Activated CD4-positive, alpha-beta T cell treated with anti-CD3 and anti-CD28 coated beads for 36 hours (primary cell): Measurements from ENCODE around the gene C20orf204. TPM values are rescaled to one million over a fixed set of nuclear protein-coding genes. Genes with fewer than 3 reads are reported as not detected.
A peak's percentile ranks its signal among the peaks of the same experiment; 100 is the strongest.

Source experiments
- ATAC-seq: fragments of 200-7000 bp; cut with Tn5 transposase; one replicate; pipeline ENCODE4 v1.10.0; 2021; ENCODE audit warnings: mild to moderate bottlenecking, moderate library complexity
- CTCF ChIA-PET: fragments of 350-600 bp; sonication (Branson Sonifier 250); formaldehyde crosslinking; loops from one replicate; lab custom pipeline; 2021; ENCODE audit warnings: antibody characterized with exemption; lab: Charles Lee
- POLR2A ChIA-PET: fragments of 350-600 bp; sonication (Branson Sonifier 250); formaldehyde crosslinking; loops from one replicate; lab custom pipeline; 2021; ENCODE audit warnings: antibody characterized with exemption, inconsistent platforms; lab: Charles Lee
- DNase-seq: peaks from one replicate; pipeline ENCODE4 v3.0.0-alpha.2; 2020
- H3K27ac Mint-ChIP-seq: one replicate; pipeline ENCODE4 v1.8.0; 2021; ENCODE audit warnings: mixed read lengths
- H3K27me3 Mint-ChIP-seq: one replicate; pipeline ENCODE4 v1.8.0; 2021; ENCODE audit warnings: mixed read lengths
- H3K36me3 Mint-ChIP-seq: one replicate; pipeline ENCODE4 v1.8.0; 2021; ENCODE audit warnings: low read depth, mixed read lengths
- H3K4me1 Mint-ChIP-seq: one replicate; pipeline ENCODE4 v1.8.0; 2021; ENCODE audit warnings: mixed read lengths
- H3K4me3 Mint-ChIP-seq: one replicate; pipeline ENCODE4 v1.8.0; 2021; ENCODE audit warnings: mild to moderate bottlenecking, moderate library complexity, mixed read lengths
- H3K9me3 Mint-ChIP-seq: one replicate; pipeline ENCODE4 v1.8.0; 2021; ENCODE audit warnings: low read depth, mixed read lengths
- intact Hi-C, 2 experiments: fragments of 100-400 bp; cut with DNase I in 1 of 2; cut with micrococcal nuclease in 1 of 2; formaldehyde crosslinking; loops; one replicate each; pipeline versions ENCODE4 v1.14.2 to v1.15.1; 2022 to 2024; cut with DNase I, micrococcal nuclease
- total RNA-seq, 2 experiments: library from RNA; stranded (reverse); gene quantifications; one replicate each; pipeline ENCODE4 v1.2.3, GENCODE V29; 2021

C20orf204 gene
- total RNA-seq, 2 experiments from 2014 or later: 2.3 to 3.3 TPM

GRCh38 chr20:64058536-64058935 is 22.6 kb downstream of the C20orf204 start:
- intact Hi-C loops: loop anchor here in 1 of 2 experiments (5.0 kb wide), 1 partner anchor 76 kb away; the partner anchor contains the start of gene PRPF6
- peak; percentile 3 for ATAC-seq

DNA sequence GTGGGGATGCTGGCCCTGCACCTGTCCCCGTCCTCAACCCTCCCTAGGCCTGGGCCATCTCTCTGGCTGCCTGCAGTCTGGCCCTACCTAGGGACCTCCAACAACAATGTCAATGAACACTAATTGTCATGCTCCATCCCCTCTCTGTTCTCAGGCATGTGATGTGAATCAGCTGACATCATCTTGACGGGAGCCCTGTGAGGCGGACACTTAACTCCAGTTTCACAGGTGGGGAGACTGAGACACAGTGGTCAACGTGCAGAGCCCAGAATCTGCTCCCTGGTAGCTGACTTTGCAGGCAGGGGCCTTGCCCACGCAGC is 26.3 kb downstream of the C20orf204 start:
- Mint-ChIP-seq H3K27ac (no peak overlapping the region), H3K27me3 (no peaks in the 10 kb centered on the region), H3K4me1 (peaks cover 52% of the 10 kb centered on the region), H3K9me3 (no peaks in the 10 kb centered on the region), H3K36me3 (no peaks in the 10 kb centered on the region), H3K4me3 (peak overlapping the region; percentile 82)
- no peak for ATAC-seq
- CTCF ChIA-PET: interaction anchor here (0.7 to 1.4 kb wide), 9 partner anchors 15 to 509 kb away, joined by 3 to 9 read pairs (median 4); partner anchors contain the start of gene LKAAEAR1
- intact Hi-C loops: loop anchor here (1.0 to 10.0 kb wide), 4 partner anchors 523 to 1270 kb away; partner anchors contain the start of genes ARFGAP1 (in 1 of the 2) and PTK6 (in 1 of the 2)
- no peak for DNase-seq
- POLR2A ChIA-PET: no interaction called here

More at GRCh38 chr20:64058536-64058935, 22.6 kb downstream of the C20orf204 start:
- DNase-seq: no peak
- Mint-ChIP-seq H3K4me1 (peaks cover 21% of the 10 kb centered on the region), H3K27me3 (peaks cover 7% of the 10 kb centered on the region), H3K27ac (peak overlapping the region; percentile 83), H3K4me3 (peak overlapping the region; percentile 79), H3K9me3 (no peaks in the 10 kb centered on the region), H3K36me3 (no peaks in the 10 kb centered on the region)
- CTCF ChIA-PET: interaction anchor here (0.7 kb wide), 1 partner anchor 210 kb away, joined by 3 read pairs; no protein-coding TSS in a partner anchor
- POLR2A ChIA-PET: no interaction called here

DNA sequence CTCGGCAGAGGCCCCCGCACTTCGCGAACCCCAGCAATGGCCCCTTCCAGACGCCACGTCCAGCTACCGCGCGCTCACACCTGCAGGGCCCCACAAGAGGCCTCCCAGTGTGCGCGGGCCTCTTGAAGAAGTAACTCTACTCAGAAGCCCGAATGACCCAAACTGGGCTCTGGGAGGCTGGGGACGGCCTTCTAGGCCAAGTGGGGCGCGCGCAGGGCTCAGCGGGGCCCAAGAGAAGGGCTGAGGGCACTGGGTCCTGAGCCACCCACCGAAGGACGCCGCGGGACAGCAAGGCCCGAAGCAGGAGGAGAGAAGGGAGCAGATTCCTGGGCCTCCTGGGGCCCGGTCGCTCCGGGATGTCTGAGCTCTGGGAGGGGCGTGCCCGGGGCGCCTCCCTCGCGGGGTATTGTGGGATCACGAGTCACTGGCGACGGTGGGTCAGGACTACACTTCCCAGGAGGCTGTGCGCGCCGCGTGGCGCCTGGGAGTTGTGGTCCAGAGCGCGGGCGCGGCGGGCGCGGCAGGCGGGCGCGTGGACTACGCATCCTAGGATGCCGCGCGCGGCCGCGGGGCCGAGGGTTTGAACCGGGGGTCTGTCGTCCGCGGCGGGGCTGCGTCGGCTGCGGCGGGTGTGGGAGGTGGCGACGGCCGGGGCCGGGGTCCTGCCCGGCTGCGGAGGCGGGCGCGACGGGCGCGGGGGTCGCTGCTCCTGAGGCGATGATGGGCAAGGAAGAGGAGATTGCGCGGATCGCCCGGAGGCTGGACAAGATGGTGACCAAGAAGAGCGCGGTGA is 26.8 kb downstream of the C20orf204 start, which contains the start of gene TCEA2:
Gene TCEA2 (plus strand): TSS at position 603 of the 793 bp plus-strand sequence. CDS start 115 bp downstream, at position 718.
- peak within 1 kb of the TSS; percentile 82 for H3K4me3 Mint-ChIP-seq
- CTCF ChIA-PET: interaction anchor here (0.7 to 1.4 kb wide), 9 partner anchors 14 to 509 kb away, joined by 3 to 9 read pairs (median 4); partner anchors contain the start of gene LKAAEAR1
- intact Hi-C loops: loop anchor here (1.0 to 10.0 kb wide), 10 partner anchors 17 to 1270 kb away; partner anchors contain the start of genes ARFGAP1 (in 1 of the 2), DNAJC5 (in 1 of the 2), GMEB2 (in 1 of the 2) and PRPF6 (in 1 of the 2)
- DNase-seq (peak; percentile 98), ATAC-seq (peak; percentile 83)
- H3K9me3 Mint-ChIP-seq: no peaks in the 10 kb centered on the region
- no peaks in the 10 kb centered on the region for H3K36me3 Mint-ChIP-seq
- H3K27me3 Mint-ChIP-seq: no peaks in the 10 kb centered on the region
- H3K27ac Mint-ChIP-seq: peak within 1 kb of the TSS; percentile 79
- H3K4me1 Mint-ChIP-seq: peaks cover 51% of the 10 kb centered on the region
- POLR2A ChIA-PET: no interaction called here

GRCh38 chr20:64063389-64064144 is 27.6 kb downstream of the C20orf204 start:
- ChIA-PET CTCF (interaction anchor here (1.0 to 1.4 kb wide), 3 partner anchors 22 to 83 kb away, joined by 3 to 9 read pairs (median 4); no protein-coding TSS in a partner anchor), POLR2A (no interaction called here)
- peaks cover 50% of the 10 kb centered on the region for H3K4me1 Mint-ChIP-seq
- H3K36me3 Mint-ChIP-seq: no peaks in the 10 kb centered on the region
- DNase-seq: peak; percentile 78
- peak overlapping the region; percentile 82 for H3K4me3 Mint-ChIP-seq
- H3K9me3 Mint-ChIP-seq: no peaks in the 10 kb centered on the region
- peak overlapping the region; percentile 79 for H3K27ac Mint-ChIP-seq
- no peaks in the 10 kb centered on the region for H3K27me3 Mint-ChIP-seq
- ATAC-seq: peak; percentile 16
- intact Hi-C loops: loop anchor here (1.0 to 10.0 kb wide), 10 partner anchors 15 to 1271 kb away; partner anchors contain the start of genes RGS19 (in 2 of the 2), DNAJC5 (in 1 of the 2), GMEB2 (in 1 of the 2) and PRPF6 (in 1 of the 2)

- ATAC-seq: no peak
- ChIA-PET CTCF (no interaction called here), POLR2A (no interaction called here)
- DNase-seq: no peak
- Mint-ChIP-seq H3K27me3 (no peaks in the 10 kb centered on the region), H3K36me3 (no peaks in the 10 kb centered on the region), H3K27ac (peak overlapping the region; percentile 79), H3K9me3 (no peaks in the 10 kb centered on the region), H3K4me3 (peak overlapping the region; percentile 82), H3K4me1 (peaks cover 49% of the 10 kb centered on the region)
- intact Hi-C loops: loop anchor here (2.0 to 10.0 kb wide), 3 partner anchors 15 to 1272 kb away; partner anchors contain the start of genes PTK6 (in 1 of the 2) and RGS19 (in 1 of the 2)
Observed at GRCh38 chr20:64064145-64064698, 28.2 kb downstream of the C20orf204 start.

GRCh38 chr20:64065062-64065973 is 29.3 kb downstream of the C20orf204 start:
- intact Hi-C loops: loop anchor here in 1 of 2 experiments (2.0 to 10.0 kb wide), 2 partner anchors 13 to 531 kb away; partner anchors contain the start of genes PTK6 and RGS19
- DNase-seq: peak; percentile 55
- H3K9me3 Mint-ChIP-seq: no peaks in the 10 kb centered on the region
- no peaks in the 10 kb centered on the region for H3K36me3 Mint-ChIP-seq
- H3K27ac Mint-ChIP-seq: peak overlapping the region; percentile 80
- ATAC-seq: no peak
- H3K4me1 Mint-ChIP-seq: peaks cover 49% of the 10 kb centered on the region
- ChIA-PET CTCF (interaction anchor here (0.7 to 2.0 kb wide), 4 partner anchors 8 to 200 kb away, joined by 3 to 6 read pairs (median 4); partner anchors contain the start of gene TPD52L2), POLR2A (interaction anchor here (0.6 kb wide), 1 partner anchor 13 kb away, joined by 3 read pairs; no protein-coding TSS in a partner anchor)
- no peaks in the 10 kb centered on the region for H3K27me3 Mint-ChIP-seq
- peak overlapping the region; percentile 20 for H3K4me3 Mint-ChIP-seq

DNA sequence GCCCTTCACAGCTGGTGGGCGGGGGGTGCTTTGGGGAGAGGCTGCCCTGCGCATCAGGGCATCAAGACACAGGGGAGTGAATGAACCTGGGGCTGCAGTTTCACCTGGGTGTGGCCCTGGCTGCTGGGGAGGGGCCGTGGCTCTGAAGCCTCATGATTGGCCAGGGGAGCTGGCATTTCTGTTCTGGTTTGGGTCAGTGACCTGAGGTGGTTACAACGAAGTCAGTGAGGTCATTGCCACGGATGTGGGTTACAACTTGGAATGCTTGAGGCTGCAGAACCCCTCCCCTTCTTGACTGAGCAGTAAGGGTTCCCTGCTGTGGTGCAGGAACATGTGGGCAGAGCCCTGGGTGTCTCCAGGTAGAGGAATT is 30.0 kb downstream of the C20orf204 start:
- intact Hi-C loops: loop anchor here in 1 of 2 experiments (2.0 to 10.0 kb wide), 2 partner anchors 13 to 531 kb away; partner anchors contain the start of genes PTK6 and RGS19
- ATAC-seq: peak; percentile 69
- no peaks in the 10 kb centered on the region for H3K9me3 Mint-ChIP-seq

GRCh38 chr20:64067005-64067632 is 31.1 kb downstream of the C20orf204 start:
- DNase-seq (no peak), ATAC-seq (no peak)
- no peak overlapping the region for H3K4me3 Mint-ChIP-seq
- POLR2A ChIA-PET: no interaction called here
- no peaks in the 10 kb centered on the region for H3K9me3 Mint-ChIP-seq
- no peaks in the 10 kb centered on the region for H3K27me3 Mint-ChIP-seq
- intact Hi-C loops: loop anchor here in 1 of 2 experiments (10.0 kb wide), 1 partner anchor 532 kb away; the partner anchor contains the start of gene PTK6
- CTCF ChIA-PET: interaction anchor here (2.0 kb wide), 1 partner anchor 10 kb away, joined by 6 read pairs; no protein-coding TSS in a partner anchor
- peak overlapping the region; percentile 55 for H3K27ac Mint-ChIP-seq
- peaks cover 46% of the 10 kb centered on the region for H3K4me1 Mint-ChIP-seq
- H3K36me3 Mint-ChIP-seq: no peaks in the 10 kb centered on the region

More for the DNA sequence above, 30.0 kb downstream of the C20orf204 start:
- peak overlapping the region; percentile 80 for H3K27ac Mint-ChIP-seq
- H3K36me3 Mint-ChIP-seq: no peaks in the 10 kb centered on the region
- H3K4me1 Mint-ChIP-seq: peaks cover 49% of the 10 kb centered on the region
- peak overlapping the region; percentile 20 for H3K4me3 Mint-ChIP-seq
- no peaks in the 10 kb centered on the region for H3K27me3 Mint-ChIP-seq
- DNase-seq: peak; percentile 84
- CTCF ChIA-PET: interaction anchor here (0.7 to 2.0 kb wide), 4 partner anchors 9 to 200 kb away, joined by 3 to 6 read pairs (median 4); partner anchors contain the start of gene TPD52L2
- POLR2A ChIA-PET: interaction anchor here (0.6 kb wide), 2 partner anchors 12 to 123 kb away, joined by 3 read pairs; no protein-coding TSS in a partner anchor

DNA sequence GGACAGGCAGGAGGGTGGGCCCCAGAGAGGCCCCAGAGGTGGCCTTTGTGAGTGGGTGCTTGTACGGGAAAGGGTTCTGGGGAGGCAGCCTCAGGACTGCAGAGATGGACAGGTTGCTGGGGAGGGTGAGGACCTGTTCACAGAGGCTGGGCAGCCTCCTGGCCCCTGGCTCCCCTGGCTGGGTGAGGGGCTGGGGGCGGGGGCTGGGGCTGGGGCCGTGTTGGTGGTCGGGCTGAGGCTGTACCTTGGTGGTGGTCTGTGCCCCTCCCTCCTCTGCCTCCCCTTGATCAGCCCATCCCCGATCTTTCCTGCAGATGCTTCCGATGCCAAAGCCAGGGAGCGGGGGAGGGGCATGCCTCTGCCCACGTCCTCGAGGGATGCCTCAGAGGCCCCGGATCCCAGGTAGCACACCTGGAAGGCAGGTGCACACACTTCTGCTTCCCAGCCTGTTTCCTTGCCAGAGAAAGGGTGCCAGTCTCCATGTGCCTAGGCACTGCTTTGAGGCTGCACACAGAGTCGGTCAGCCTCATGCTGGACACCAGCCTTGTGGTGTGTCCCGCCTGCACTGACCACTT is 31.8 kb downstream of the C20orf204 start:
- H3K9me3 Mint-ChIP-seq: no peaks in the 10 kb centered on the region
- DNase-seq: no peak
- peak overlapping the region; percentile 31 for H3K27ac Mint-ChIP-seq
- ChIA-PET CTCF (no interaction called here), POLR2A (no interaction called here)
- H3K36me3 Mint-ChIP-seq: peaks cover 2% of the 10 kb centered on the region
- H3K27me3 Mint-ChIP-seq: no peaks in the 10 kb centered on the region
- intact Hi-C loops: loop anchor here in 1 of 2 experiments (10.0 kb wide), 1 partner anchor 533 kb away; the partner anchor contains the start of gene PTK6
- H3K4me1 Mint-ChIP-seq: peaks cover 41% of the 10 kb centered on the region
- ATAC-seq: no peak
- no peak overlapping the region for H3K4me3 Mint-ChIP-seq
